Lung (tissue), 12 donors: ENCODE data around the gene CD38. TPM values are rescaled to one million over a fixed set of nuclear protein-coding genes. Genes with fewer than 3 reads are reported as not detected.

Source experiments
- ATAC-seq: fragments of 200-7000 bp; cut with Tn5 transposase; one replicate; pipeline ENCODE4 v1.9.1; 2020; ENCODE audit warnings: moderate number of reproducible peaks; ENCODE audit not compliant: insufficient read depth, low FRiP score
- DNase-seq, 3 donors: peaks; one replicate each; pipeline ENCODE4 v3.0.0-alpha.2; 2013 to 2017
- H3K27ac ChIP-seq, 2 donors: one replicate each; pipeline ENCODE4 v1.5.1; 2013; ENCODE audit warnings: mild to moderate bottlenecking in 2 of 2, moderate library complexity in 2 of 2, control low read depth in 1 of 2, inconsistent platforms in 1 of 2, low read depth in 1 of 2, low read length in 1 of 2
- H3K27me3 ChIP-seq, 3 donors: one replicate each; pipeline ENCODE4 v1.5.1; 2013; ENCODE audit warnings: low read length in 2 of 3; ENCODE audit not compliant: control insufficient read depth in 3 of 3, insufficient read depth in 3 of 3
- H3K36me3 ChIP-seq, 4 donors: one replicate each; pipeline ENCODE4 v1.5.1; 2013; ENCODE audit warnings: low read length in 4 of 4, mild to moderate bottlenecking in 1 of 4, moderate library complexity in 1 of 4; ENCODE audit not compliant: control insufficient read depth in 4 of 4, insufficient read depth in 4 of 4
- H3K4me1 ChIP-seq, 5 donors: one replicate each; pipeline ENCODE4 v1.5.1; 2013; ENCODE audit warnings: low read length in 5 of 5, mild to moderate bottlenecking in 2 of 5, moderate library complexity in 1 of 5; ENCODE audit not compliant: control insufficient read depth in 5 of 5, insufficient read depth in 5 of 5
- H3K4me3 ChIP-seq: one replicate; pipeline ENCODE4 v1.5.1; 2013; ENCODE audit warnings: mild to moderate bottlenecking, control low read depth, moderate library complexity
- H3K9ac ChIP-seq, 2 donors: one replicate each; pipeline ENCODE4 v1.5.1; 2013; ENCODE audit warnings: low read length in 2 of 2, control low read depth in 1 of 2; ENCODE audit not compliant: insufficient read depth in 1 of 2
- H3K9me3 ChIP-seq, 4 donors: one replicate each; pipeline ENCODE4 v1.5.1; 2013; ENCODE audit warnings: low read length in 3 of 4, mild to moderate bottlenecking in 1 of 4, moderate library complexity in 1 of 4; ENCODE audit not compliant: control insufficient read depth in 4 of 4, insufficient read depth in 3 of 4
- WGBS, 2 donors: extraction: QIAGEN DNeasy Blood & Tissue Kit; methylation state at CpG; one replicate each; pipeline ENCODE4 v1.1.7; 2013; 5-methylcytosine and 5-hydroxymethylcytosine counted together
- polyA plus RNA-seq, 2 donors: library from polyadenylated mRNA; stranded (reverse); fragments of 200-250 nt; gene quantifications; one replicate each; pipeline ENCODE4 v1.2.1, GENCODE V29; 2013
- total RNA-seq, 2 donors: library from RNA; depleted of rRNA in 1 of 2; stranded (reverse); fragments of >200 nt in 1 of 2; gene quantifications; one replicate each; pipeline ENCODE4 v1.2.1, GENCODE V29; 2014 to 2021
- TF ChIP-seq, protein P1 (sequence below): IDR thresholded peaks from 2 replicates; pipeline ENCODE4 v1.5.1; 2012; ENCODE audit warnings: mild to moderate bottlenecking; ENCODE audit errors: control extremely low read depth, extremely low read depth
- donor health status: control.
- donor health status: control.
- donor health status: Bipolar disorder and iron deficiency.
- donor health status: healthy.
- donor health status: DM: yes; HTN: yes; CAD: no.

Gene CD38
- total and polyA plus RNA-seq, 4 donors, result 4.8 to 47.2 (median 14.4) TPM

DNA sequence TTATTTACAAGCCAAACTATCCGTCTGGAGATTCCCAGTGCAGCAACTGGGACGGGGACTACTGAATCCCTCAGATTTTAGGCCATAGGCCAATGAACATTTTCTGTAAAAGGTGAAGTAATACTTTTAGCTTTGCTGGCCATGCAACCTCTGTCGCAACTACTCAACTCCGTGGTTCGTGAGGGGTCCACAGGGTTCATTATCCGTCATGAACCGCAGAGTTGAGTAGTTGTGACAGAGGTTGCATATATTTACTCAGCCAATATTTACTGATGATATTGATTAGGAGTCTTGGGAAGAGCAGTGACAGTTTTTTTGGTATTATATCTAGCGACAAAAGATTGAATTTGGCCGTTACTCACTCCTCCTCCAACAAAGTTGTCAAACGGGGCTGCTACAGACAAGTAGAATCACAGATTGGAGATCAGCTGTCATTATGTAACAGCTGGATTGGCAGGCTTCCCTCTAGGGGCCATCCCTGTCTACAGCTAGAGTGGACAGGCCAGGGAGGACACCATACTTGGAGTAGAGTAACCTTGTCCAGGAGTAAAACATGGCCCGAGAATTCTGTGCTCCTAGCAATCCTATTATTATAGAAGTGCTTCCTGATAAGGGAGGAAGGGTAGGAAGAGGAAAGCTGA, 37.2 kb upstream of the CD38 start:
- no peaks in the 10 kb centered on the region for H3K36me3 ChIP-seq
- H3K4me3 ChIP-seq, result no peak overlapping the region
- peaks cover 0 to 4% (median under 1%) of the 10 kb centered on the region in 4 donors for H3K9me3 ChIP-seq
- H3K4me1 ChIP-seq, result no peaks in the 10 kb centered on the region
- no peak for ATAC-seq
- no peak overlapping the region for H3K27ac ChIP-seq
- no peaks in the 10 kb centered on the region for H3K27me3 ChIP-seq
- DNase-seq, result no peak
- no peak overlapping the region for H3K9ac ChIP-seq
- WGBS, 2 donors, result 63 to 78% methylated on average over 11 of the region's 11 CpGs
- TF ChIP-seq, protein P1, sequence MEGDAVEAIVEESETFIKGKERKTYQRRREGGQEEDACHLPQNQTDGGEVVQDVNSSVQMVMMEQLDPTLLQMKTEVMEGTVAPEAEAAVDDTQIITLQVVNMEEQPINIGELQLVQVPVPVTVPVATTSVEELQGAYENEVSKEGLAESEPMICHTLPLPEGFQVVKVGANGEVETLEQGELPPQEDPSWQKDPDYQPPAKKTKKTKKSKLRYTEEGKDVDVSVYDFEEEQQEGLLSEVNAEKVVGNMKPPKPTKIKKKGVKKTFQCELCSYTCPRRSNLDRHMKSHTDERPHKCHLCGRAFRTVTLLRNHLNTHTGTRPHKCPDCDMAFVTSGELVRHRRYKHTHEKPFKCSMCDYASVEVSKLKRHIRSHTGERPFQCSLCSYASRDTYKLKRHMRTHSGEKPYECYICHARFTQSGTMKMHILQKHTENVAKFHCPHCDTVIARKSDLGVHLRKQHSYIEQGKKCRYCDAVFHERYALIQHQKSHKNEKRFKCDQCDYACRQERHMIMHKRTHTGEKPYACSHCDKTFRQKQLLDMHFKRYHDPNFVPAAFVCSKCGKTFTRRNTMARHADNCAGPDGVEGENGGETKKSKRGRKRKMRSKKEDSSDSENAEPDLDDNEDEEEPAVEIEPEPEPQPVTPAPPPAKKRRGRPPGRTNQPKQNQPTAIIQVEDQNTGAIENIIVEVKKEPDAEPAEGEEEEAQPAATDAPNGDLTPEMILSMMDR, result no peak

DNA sequence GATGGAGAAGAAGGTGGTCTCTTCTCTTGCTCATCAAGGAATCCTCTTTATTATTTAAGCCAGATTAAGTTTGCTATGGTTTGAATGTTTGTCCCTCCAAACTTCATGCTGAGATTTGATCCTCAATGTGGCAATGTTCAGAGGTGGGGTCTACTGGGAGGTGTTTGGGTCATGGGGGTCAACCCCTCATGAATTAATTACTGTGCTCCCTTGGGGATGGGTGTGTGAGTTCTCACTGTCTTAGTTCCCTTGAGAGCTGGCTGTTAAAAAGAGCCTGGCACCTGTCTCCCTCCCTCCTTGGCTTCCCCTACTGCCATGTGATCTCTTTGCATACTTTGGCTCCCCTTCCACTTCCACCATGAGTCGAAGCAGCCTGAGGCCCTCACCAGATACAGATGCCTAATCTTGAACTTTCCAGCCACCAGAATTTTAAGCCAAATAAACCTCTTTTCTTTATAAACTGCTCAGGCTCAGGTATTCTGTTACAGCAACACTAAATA, 36.0 kb upstream of the CD38 start:
- ATAC-seq, result no peak
- TF ChIP-seq, protein P1, result no peak

DNA sequence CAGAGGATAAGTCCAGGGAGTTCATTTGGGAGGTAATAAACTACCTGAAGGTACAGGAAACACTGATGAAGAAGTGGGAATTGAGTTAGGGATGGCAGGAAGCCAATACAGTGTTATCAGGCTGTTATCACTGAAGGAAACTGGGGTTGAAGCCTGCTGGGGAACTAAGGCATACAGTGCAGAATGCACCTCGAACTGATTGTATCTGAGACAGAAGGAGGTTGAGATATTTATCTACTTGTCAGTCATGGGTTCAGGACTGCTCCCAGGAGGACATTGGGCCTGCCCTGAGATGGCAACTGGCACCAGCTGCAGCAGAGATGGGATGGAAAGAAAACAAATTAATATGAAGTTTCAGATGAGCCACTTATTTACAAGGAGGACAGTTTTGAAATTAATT, 35.5 kb upstream of the CD38 start:
- H3K9ac ChIP-seq, result no peak overlapping the region
- no peak overlapping the region for H3K27ac ChIP-seq
- H3K36me3 ChIP-seq, result no peaks in the 10 kb centered on the region
- DNase-seq, result no peak
- no peaks in the 10 kb centered on the region for H3K4me1 ChIP-seq
- no peak for ATAC-seq
- no peaks in the 10 kb centered on the region for H3K27me3 ChIP-seq
- 21 to 22% methylated on average over 1 of the region's 1 CpG for WGBS, 2 donors
- TF ChIP-seq, protein P1, result no peak
- H3K9me3 ChIP-seq, result peaks cover 0 to 4% (median 2%) of the 10 kb centered on the region in 4 donors
- no peak overlapping the region for H3K4me3 ChIP-seq

More for the DNA sequence above, 36.0 kb upstream of the CD38 start:
- no peaks in the 10 kb centered on the region for H3K27me3 ChIP-seq
- no peak overlapping the region for H3K4me3 ChIP-seq
- no peak for DNase-seq
- H3K36me3 ChIP-seq, result no peaks in the 10 kb centered on the region
- H3K27ac ChIP-seq, result no peak overlapping the region
- 55 to 81% methylated on average over 1 of the region's 1 CpG for WGBS, 2 donors
- H3K9ac ChIP-seq, result no peak overlapping the region
- H3K4me1 ChIP-seq, result no peaks in the 10 kb centered on the region
- peaks cover 0 to 4% (median 2%) of the 10 kb centered on the region in 4 donors for H3K9me3 ChIP-seq
